Upper lobe of left lung (tissue), 6 donors: ENCODE measurements around the gene ZBTB46. TPM values are rescaled to one million over a fixed set of nuclear protein-coding genes. Genes with fewer than 3 reads are reported as not detected.
A peak's percentile ranks its signal among the peaks of the same experiment; 100 is the strongest.

Experiments used
- ATAC-seq, 2 donors: fragments of 200-7000 bp; cut with Tn5 transposase; one replicate each; pipeline ENCODE4 v1.9.1; 2022; ENCODE audit warnings: mild to moderate bottlenecking in 2 of 2, moderate library complexity in 2 of 2; ENCODE audit not compliant: low FRiP score in 2 of 2
- DNase-seq, 2 donors: peaks; one replicate each; pipeline ENCODE4 v3.0.0-alpha.2; 2019 to 2020
- H3K27ac ChIP-seq, 4 donors: fragments of 200-600 bp; sonication (generic); one replicate each; pipeline ENCODE4 v1.5.1; 2016 to 2019
- H3K27me3 ChIP-seq, 4 donors: fragments of 200-600 bp; sonication (generic); one replicate each; pipeline ENCODE4 v1.5.1; 2017 to 2019
- H3K36me3 ChIP-seq, 4 donors: fragments of 200-600 bp; sonication (generic); one replicate each; pipeline ENCODE4 v1.5.1; 2016 to 2019
- H3K4me1 ChIP-seq, 4 donors: fragments of 200-600 bp; sonication (generic); one replicate each; pipeline ENCODE4 v1.5.1; 2018 to 2019
- H3K4me3 ChIP-seq, 4 donors: fragments of 200-600 bp; sonication (generic); one replicate each; pipeline ENCODE4 v1.5.1; 2017 to 2019; ENCODE audit warnings: mild to moderate bottlenecking in 2 of 4, moderate library complexity in 1 of 4
- H3K9me3 ChIP-seq, 4 donors: fragments of 200-600 bp; sonication (generic); one replicate each; pipeline ENCODE4 v1.5.1; 2018 to 2019
- EP300 ChIP-seq, 4 donors: sonication (generic); formaldehyde crosslinking; IDR thresholded peaks; one replicate each; pipeline ENCODE4 v1.5.1; 2017; ENCODE audit warnings: antibody characterized with exemption in 4 of 4, control low read depth in 2 of 4
- POLR2A ChIP-seq, 4 donors: fragments of 450-650 bp; IDR thresholded peaks; one replicate each; pipeline ENCODE4 v1.5.1; 2016 to 2017; ENCODE audit warnings: antibody characterized with exemption in 4 of 4, mild to moderate bottlenecking in 2 of 4
- POLR2AphosphoS5 ChIP-seq, 2 donors: sonication (generic); formaldehyde crosslinking; IDR thresholded peaks; one replicate each; pipeline ENCODE4 v1.5.1; 2017; ENCODE audit warnings: antibody characterized with exemption in 2 of 2
- whole genome bisulfite sequencing, 2 donors: methylation state at CpG; one replicate each; pipeline ENCODE4 v1.1.5; 2017 to 2018; 5-methylcytosine and 5-hydroxymethylcytosine counted together
- total RNA-seq, 6 donors: library from RNA; depleted of rRNA in 4 of 6; stranded (reverse); fragments of >200 nt in 4 of 6; gene quantifications; one replicate each; pipeline versions ENCODE4 v1.1.0 to v1.2.1, GENCODE V29; 2016 to 2021
- TF ChIP-seq, protein P1 (sequence below), 6 experiments: fragments of 450-650 bp in 4 of 6; fragments of 200-600 bp in 2 of 6; sonication (generic) in 2 of 6; IDR thresholded peaks; one replicate each; pipeline ENCODE4 v1.5.1; 2016 to 2019; ENCODE audit warnings: antibody characterized with exemption in 6 of 6
- donor health status: DM: no; HTN: no; CAD: no; lungs with moderate emphysema.
- donor health status: DM: no; HTN: yes; CAD: no; lungs with severe emphysema.

ZBTB46 gene
- total RNA-seq, 6 donors from 2014 or later, result 7.6 to 25.3 (median 11.6) TPM

DNA sequence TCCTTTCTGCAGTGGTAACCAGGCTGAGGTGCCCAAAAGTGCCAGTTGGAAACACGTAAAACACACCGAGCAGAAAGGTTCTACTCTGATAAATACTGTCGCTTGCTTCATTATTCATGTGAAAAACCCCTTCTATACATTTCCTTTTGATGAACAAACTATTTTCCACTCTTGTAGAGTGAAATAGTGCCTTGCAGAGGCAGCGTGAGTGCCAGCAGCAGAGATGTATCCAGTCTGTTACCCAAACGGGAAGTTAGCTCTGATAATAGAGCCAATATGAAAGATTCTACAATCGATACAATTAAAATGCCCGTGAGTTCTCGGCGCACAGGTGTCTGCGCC lies 1.5 kb downstream of the ZBTB46 start:
- Histone ChIP-seq H3K9me3 (no peaks in the 10 kb centered on the region), H3K4me3 (peak overlapping the region; percentile 55 to 86 (median 82)), H3K36me3 (no peaks in the 10 kb centered on the region), H3K27ac (peak overlapping the region; percentile 75 to 89 (median 81)), H3K27me3 (no peaks in the 10 kb centered on the region), H3K4me1 (peaks cover 26 to 53% (median 40%) of the 10 kb centered on the region in 4 donors)
- TF ChIP-seq EP300 (IDR thresholded peaks at IDR 0.05) (no peak), POLR2A (IDR thresholded peaks at IDR 0.05) (no peak), POLR2AphosphoS5 (IDR thresholded peaks at IDR 0.05) (no peak)
- TF ChIP-seq, protein P1, sequence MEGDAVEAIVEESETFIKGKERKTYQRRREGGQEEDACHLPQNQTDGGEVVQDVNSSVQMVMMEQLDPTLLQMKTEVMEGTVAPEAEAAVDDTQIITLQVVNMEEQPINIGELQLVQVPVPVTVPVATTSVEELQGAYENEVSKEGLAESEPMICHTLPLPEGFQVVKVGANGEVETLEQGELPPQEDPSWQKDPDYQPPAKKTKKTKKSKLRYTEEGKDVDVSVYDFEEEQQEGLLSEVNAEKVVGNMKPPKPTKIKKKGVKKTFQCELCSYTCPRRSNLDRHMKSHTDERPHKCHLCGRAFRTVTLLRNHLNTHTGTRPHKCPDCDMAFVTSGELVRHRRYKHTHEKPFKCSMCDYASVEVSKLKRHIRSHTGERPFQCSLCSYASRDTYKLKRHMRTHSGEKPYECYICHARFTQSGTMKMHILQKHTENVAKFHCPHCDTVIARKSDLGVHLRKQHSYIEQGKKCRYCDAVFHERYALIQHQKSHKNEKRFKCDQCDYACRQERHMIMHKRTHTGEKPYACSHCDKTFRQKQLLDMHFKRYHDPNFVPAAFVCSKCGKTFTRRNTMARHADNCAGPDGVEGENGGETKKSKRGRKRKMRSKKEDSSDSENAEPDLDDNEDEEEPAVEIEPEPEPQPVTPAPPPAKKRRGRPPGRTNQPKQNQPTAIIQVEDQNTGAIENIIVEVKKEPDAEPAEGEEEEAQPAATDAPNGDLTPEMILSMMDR (IDR thresholded peaks at IDR 0.05), result no peak
- DNase-seq (no peak), ATAC-seq (no peak)
- 13 to 14% methylated on average over 10 of the region's 10 CpGs for WGBS, 2 donors

GRCh38 chr20:63828951-63829350 lies 2.1 kb downstream of the ZBTB46 start:
- ATAC-seq, result no peak
- TF ChIP-seq POLR2AphosphoS5 (IDR thresholded peaks at IDR 0.05) (no peak), POLR2A (IDR thresholded peaks at IDR 0.05) (no peak), EP300 (IDR thresholded peaks at IDR 0.05) (no peak)
- TF ChIP-seq, protein P1 (IDR thresholded peaks at IDR 0.05), result no peak

GRCh38 chr20:63828545-63828944 lies 2.5 kb downstream of the ZBTB46 start:
- peak overlapping the region in 2 of 4 donors; percentile 84 to 89 for H3K27ac ChIP-seq
- TF ChIP-seq POLR2A (IDR thresholded peaks at IDR 0.05) (no peak), EP300 (IDR thresholded peaks at IDR 0.05) (no peak), POLR2AphosphoS5 (IDR thresholded peaks at IDR 0.05) (no peak)
- TF ChIP-seq, protein P1 (IDR thresholded peaks at IDR 0.05), result no peak
- DNase-seq, result no peak
- H3K27me3 ChIP-seq, result no peaks in the 10 kb centered on the region
- H3K4me1 ChIP-seq, result peaks cover 22 to 43% (median 30%) of the 10 kb centered on the region in 4 donors
- no peaks in the 10 kb centered on the region for H3K36me3 ChIP-seq
- no peaks in the 10 kb centered on the region for H3K9me3 ChIP-seq
- no peak for ATAC-seq
- peak overlapping the region in 3 of 4 donors; percentile 2 to 83 (median 8) for H3K4me3 ChIP-seq
- 59 to 69% methylated on average over 9 to 14 of the region's 14 CpGs for WGBS, 2 donors

More at GRCh38 chr20:63828951-63829350, 2.1 kb downstream of the ZBTB46 start:
- Histone ChIP-seq H3K27ac (peak overlapping the region in 2 of 4 donors; percentile 84 to 89), H3K27me3 (no peaks in the 10 kb centered on the region), H3K36me3 (no peaks in the 10 kb centered on the region), H3K4me1 (peaks cover 22 to 47% (median 34%) of the 10 kb centered on the region in 4 donors), H3K4me3 (peak overlapping the region in 3 of 4 donors; percentile 2 to 83 (median 80)), H3K9me3 (no peaks in the 10 kb centered on the region)
- no peak for DNase-seq
- 55 to 68% methylated on average over 9 to 10 of the region's 10 CpGs for WGBS, 2 donors

DNA sequence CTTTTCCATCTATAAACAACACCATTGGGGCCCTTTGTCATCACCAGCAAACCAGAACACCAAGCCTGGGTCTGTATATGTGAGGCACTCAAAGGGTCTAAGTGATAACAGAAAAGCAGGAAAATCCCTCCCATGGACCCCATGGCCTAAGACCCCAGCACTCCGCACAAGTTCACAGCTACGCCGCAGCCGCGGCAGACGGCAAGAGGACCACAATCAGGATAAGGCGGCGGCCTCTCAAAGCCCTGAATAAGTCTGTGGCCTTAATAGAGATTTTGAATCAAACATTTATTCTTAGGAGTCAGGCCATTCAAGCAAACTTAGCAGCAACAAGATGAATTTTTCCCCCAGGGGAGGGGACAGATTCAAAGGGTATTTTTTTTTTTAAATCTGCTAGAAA lies 2.9 kb downstream of the ZBTB46 start:
- WGBS, 2 donors, result 91 to 92% methylated on average over 8 of the region's 8 CpGs
- Histone ChIP-seq H3K4me1 (peaks cover 22 to 43% (median 29%) of the 10 kb centered on the region in 4 donors), H3K27ac (no peak overlapping the region), H3K9me3 (no peaks in the 10 kb centered on the region), H3K4me3 (no peak overlapping the region), H3K27me3 (no peaks in the 10 kb centered on the region), H3K36me3 (no peaks in the 10 kb centered on the region)
- ATAC-seq, result no peak
- no peak for DNase-seq
- TF ChIP-seq, protein P1 (IDR thresholded peaks at IDR 0.05), result no peak
- TF ChIP-seq EP300 (IDR thresholded peaks at IDR 0.05) (no peak), POLR2A (IDR thresholded peaks at IDR 0.05) (no peak), POLR2AphosphoS5 (IDR thresholded peaks at IDR 0.05) (no peak)

DNA sequence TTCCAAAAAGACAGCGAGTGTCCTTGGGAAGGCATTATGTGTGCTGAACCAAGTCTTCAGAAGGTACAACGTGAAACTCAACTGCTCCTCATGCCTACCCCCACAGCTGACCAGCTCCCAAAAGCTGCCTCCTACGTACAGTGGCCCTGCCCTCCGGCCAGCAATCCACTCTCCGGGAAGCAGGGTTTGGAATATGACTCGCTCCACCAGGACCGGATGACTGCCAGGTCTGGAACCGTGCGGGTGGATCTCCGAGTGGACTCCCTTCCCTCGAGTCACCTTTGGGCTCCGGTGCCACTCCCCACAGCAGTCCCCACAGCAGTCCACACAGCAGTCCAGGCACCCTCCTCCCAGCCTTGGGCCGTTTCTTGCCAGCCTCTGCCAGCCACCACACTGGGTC lies 4.3 kb downstream of the ZBTB46 start:
- H3K36me3 ChIP-seq, result no peaks in the 10 kb centered on the region
- peaks cover 9 to 30% (median 27%) of the 10 kb centered on the region in 4 donors for H3K4me1 ChIP-seq
- WGBS, 2 donors, result 74 to 92% methylated on average over 12 to 13 of the region's 13 CpGs
- no peaks in the 10 kb centered on the region for H3K9me3 ChIP-seq
- DNase-seq, result no peak
- TF ChIP-seq POLR2AphosphoS5 (IDR thresholded peaks at IDR 0.05) (no peak), POLR2A (IDR thresholded peaks at IDR 0.05) (no peak), EP300 (IDR thresholded peaks at IDR 0.05) (no peak)
- TF ChIP-seq, protein P1 (IDR thresholded peaks at IDR 0.05), result no peak
- H3K27ac ChIP-seq, result no peak overlapping the region
- H3K4me3 ChIP-seq, result no peak overlapping the region
- H3K27me3 ChIP-seq, result no peaks in the 10 kb centered on the region
- no peak for ATAC-seq
